ENCODE measurements around the gene PAPLN.

DNA sequence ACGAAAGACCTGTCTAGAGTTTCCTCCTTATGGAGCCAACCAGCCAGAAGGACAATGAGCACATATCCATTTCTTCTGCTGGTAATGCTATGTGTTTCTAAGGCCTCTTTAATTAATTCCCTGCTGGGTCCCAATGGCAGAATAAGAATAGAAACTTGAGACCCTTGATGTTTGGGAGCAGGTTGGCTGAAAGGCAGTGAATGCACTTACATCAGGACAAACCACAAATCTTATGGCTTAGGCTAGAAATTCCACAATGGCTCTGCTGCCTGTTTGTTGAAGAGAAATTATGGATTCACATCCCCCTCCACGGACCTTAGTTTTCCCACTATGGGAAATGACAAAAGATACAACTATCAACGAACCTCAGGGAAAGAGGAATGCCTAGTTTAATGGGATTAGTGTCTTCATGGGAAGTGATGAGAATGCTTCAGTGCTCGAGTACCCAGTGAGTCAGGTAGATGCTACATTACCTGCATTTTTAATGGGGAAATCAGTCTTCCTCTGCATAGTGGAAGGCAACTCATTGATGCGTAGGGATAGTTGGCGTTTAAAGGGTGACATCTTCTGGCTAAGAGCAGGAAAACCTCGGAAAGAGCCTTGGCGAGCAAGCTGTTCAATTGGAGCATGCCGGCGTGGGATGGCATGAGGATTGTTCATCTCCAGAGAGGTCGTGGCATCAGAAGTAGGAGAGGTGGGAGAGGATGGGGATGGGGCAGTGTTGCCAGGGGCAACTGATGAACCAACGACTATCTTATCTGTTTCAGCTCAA, 46.5 kb downstream of the PAPLN start:
- TF ChIP-seq, protein P1, sequence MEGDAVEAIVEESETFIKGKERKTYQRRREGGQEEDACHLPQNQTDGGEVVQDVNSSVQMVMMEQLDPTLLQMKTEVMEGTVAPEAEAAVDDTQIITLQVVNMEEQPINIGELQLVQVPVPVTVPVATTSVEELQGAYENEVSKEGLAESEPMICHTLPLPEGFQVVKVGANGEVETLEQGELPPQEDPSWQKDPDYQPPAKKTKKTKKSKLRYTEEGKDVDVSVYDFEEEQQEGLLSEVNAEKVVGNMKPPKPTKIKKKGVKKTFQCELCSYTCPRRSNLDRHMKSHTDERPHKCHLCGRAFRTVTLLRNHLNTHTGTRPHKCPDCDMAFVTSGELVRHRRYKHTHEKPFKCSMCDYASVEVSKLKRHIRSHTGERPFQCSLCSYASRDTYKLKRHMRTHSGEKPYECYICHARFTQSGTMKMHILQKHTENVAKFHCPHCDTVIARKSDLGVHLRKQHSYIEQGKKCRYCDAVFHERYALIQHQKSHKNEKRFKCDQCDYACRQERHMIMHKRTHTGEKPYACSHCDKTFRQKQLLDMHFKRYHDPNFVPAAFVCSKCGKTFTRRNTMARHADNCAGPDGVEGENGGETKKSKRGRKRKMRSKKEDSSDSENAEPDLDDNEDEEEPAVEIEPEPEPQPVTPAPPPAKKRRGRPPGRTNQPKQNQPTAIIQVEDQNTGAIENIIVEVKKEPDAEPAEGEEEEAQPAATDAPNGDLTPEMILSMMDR (IDR thresholded peaks at IDR 0.05; ENCODE audit: low read depth, low read length, missing input control), result no peak
- TF ChIP-seq REST (IDR thresholded peaks at IDR 0.05), result no peak
- peak; percentile 25 to 29 for TF ChIP-seq RAD21 (IDR thresholded peaks at IDR 0.05)
- no peak for TF ChIP-seq TAF1 (conservative IDR thresholded peaks at IDR 0.05)
- no peak for TF ChIP-seq FOXA1 (IDR thresholded peaks at IDR 0.05)
- TF ChIP-seq GABPA (IDR thresholded peaks at IDR 0.05 in 1 of 2, conservative IDR thresholded peaks at IDR 0.05 in 1 of 2), result no peak

Measured in liver (tissue), 3 donors.